RWPE1 (cell line): ENCODE measurements around the gene FBN2.
A peak's percentile ranks its signal among the peaks of the same experiment; 100 is the strongest.

ENCODE experiments used
- CTCF ChIA-PET: fragments of 350-600 bp; sonication (Branson Sonifier 250); formaldehyde crosslinking; extraction: SDS; loops from one replicate; lab custom pipeline; 2021; lab: Yijun Ruan, JAX
- POLR2A ChIA-PET: fragments of 400-600 bp; formaldehyde crosslinking; extraction: SDS; loops from one replicate; lab custom pipeline; 2020; ENCODE audit warnings: antibody characterized with exemption; ENCODE audit not compliant: low non-redundant PET; lab: Yijun Ruan, JAX
- DNase-seq: peaks from one replicate; pipeline ENCODE4 v3.0.0; 2012; ENCODE audit warnings: low spot score
- H3K27ac ChIP-seq: fragments of 450-650 bp; 2 replicates; pipeline ENCODE4 v1.5.1; 2017
- TF ChIP-seq, protein P1 (sequence below): fragments of 450-650 bp; conservative IDR thresholded peaks from 2 replicates; pipeline ENCODE4 v1.5.1; 2017; ENCODE audit warnings: low read depth, mild to moderate bottlenecking

Gene FBN2

GRCh38 chr5:128357226-128357625 is 180.8 kb downstream of the FBN2 start:
- POLR2A ChIA-PET = no interaction called here
- no peak for DNase-seq
- TF ChIP-seq, protein P1, sequence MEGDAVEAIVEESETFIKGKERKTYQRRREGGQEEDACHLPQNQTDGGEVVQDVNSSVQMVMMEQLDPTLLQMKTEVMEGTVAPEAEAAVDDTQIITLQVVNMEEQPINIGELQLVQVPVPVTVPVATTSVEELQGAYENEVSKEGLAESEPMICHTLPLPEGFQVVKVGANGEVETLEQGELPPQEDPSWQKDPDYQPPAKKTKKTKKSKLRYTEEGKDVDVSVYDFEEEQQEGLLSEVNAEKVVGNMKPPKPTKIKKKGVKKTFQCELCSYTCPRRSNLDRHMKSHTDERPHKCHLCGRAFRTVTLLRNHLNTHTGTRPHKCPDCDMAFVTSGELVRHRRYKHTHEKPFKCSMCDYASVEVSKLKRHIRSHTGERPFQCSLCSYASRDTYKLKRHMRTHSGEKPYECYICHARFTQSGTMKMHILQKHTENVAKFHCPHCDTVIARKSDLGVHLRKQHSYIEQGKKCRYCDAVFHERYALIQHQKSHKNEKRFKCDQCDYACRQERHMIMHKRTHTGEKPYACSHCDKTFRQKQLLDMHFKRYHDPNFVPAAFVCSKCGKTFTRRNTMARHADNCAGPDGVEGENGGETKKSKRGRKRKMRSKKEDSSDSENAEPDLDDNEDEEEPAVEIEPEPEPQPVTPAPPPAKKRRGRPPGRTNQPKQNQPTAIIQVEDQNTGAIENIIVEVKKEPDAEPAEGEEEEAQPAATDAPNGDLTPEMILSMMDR = no peak
- CTCF ChIA-PET = no interaction called here
- H3K27ac ChIP-seq = no peak overlapping the region

GRCh38 chr5:128355961-128356360 is 182.1 kb downstream of the FBN2 start:
- no peak overlapping the region for H3K27ac ChIP-seq
- TF ChIP-seq, protein P1 = no peak
- CTCF ChIA-PET = interaction anchor here (0.6 kb wide), 1 partner anchor 480 kb away, joined by 3 read pairs; no protein-coding TSS in a partner anchor
- peak; percentile 6 for DNase-seq
- POLR2A ChIA-PET = no interaction called here

DNA sequence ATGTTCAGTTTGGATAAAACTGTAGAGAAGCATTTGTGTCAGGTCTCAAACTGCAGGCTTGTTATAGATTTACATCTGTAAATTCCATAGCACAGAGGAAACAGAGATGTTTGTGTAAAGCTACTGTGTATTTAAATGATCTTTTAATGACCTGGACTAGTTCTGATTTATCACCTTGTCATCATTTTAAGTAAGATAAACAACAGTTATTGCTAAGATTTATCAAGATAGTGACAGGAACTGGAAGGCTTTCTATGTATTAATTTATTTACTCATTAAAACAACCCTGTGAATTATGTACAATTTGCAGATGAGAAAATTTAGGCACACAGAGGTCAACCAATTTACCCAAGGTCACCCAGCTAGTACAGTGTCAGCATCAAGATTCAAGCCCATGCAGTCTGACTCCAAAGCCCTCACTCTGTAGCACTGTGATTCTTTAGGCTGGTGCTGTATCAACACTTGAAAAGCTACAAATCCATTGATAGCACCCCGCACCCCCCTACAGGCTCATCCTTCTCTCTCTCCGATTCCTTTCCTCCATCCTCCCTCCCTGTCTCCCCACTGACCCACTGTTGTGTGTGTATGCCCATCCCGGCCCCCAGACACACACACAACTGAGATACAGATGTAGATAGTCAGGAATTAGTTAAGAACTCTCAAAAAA is 184.5 kb downstream of the FBN2 start:
- H3K27ac ChIP-seq = no peak overlapping the region
- no peak for DNase-seq
- POLR2A ChIA-PET = no interaction called here
- CTCF ChIA-PET = interaction anchor here (0.7 kb wide), 1 partner anchor 863 kb away, joined by 5 read pairs; no protein-coding TSS in a partner anchor
- TF ChIP-seq, protein P1 = no peak

- no peak for DNase-seq
- POLR2A ChIA-PET = no interaction called here
- CTCF ChIA-PET = interaction anchor here (0.6 to 0.7 kb wide), 2 partner anchors 12 to 193 kb away, joined by 3 to 4 read pairs; no protein-coding TSS in a partner anchor
- H3K27ac ChIP-seq = no peak overlapping the region
- TF ChIP-seq, protein P1 = no peak
Observed at GRCh38 chr5:128350705-128351104, 187.3 kb downstream of the FBN2 start.

DNA sequence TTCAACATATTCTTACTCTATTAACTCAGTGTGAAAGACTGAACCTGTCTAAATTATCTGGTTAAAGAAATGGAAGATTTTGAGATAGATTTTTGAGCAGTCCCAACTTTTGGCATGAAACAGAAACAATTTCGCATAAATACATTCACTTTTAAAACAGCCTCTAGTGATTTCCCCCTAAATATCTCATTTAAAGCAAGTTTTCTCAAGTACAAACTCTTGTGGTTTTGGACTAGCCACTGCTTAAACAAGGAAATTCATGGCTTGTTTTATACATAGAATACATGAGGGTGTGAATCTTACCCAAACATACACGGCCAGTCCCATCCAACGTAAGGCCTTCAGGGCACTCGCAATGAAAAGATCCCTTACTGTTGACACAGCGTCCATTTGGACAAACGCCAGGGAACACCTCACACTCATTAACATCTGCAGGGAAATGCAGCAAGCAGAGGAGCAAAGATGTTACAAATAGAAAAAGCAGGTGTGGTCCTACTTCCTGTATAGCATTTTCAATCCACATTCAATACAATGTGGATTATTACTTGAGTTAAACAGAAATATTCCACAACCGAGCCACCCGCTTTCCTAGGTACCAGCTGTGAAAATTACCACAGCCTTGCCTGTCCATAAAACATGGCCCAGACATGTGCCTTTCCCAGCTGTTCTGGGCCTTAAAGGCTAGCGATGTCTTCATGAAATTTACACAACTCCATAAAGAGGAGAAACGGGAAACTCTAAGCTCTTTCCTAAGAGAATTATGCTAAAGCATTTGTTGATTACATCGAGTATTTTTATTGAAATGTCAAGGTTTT is 188.8 kb downstream of the FBN2 start:
- POLR2A ChIA-PET = no interaction called here
- no peak overlapping the region for H3K27ac ChIP-seq
- DNase-seq = peak; percentile 89
- CTCF ChIA-PET = no interaction called here
- TF ChIP-seq, protein P1 = no peak

DNA sequence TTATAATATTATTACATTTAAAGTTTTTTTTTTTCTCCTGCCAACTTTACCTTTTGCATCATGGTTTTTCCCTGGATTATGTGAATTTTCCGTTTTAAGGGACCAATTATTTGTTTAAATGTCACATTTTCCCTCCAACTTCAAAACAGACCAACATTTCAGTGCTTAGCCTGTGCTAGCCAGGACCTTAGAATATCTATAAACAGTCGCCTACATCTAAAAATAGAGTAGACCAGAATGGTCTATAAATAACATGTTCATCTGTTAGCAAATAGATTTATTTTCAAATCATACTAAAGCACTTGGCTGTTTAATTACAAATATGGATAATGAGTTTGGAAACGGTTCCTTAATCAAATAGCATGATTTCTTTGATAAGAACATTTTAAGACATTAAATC is 192.0 kb downstream of the FBN2 start:
- H3K27ac ChIP-seq = no peak overlapping the region
- ChIA-PET POLR2A (no interaction called here), CTCF (interaction anchor here (0.6 kb wide), 1 partner anchor 12 kb away, joined by 3 read pairs; no protein-coding TSS in a partner anchor)
- TF ChIP-seq, protein P1 = no peak
- DNase-seq = no peak
